Panc1 (cell line): ENCODE data around the gene TXK. TPM values are rescaled to one million over a fixed set of nuclear protein-coding genes. Genes with fewer than 3 reads are reported as not detected.

Experiments
- ATAC-seq: fragments of 200-7000 bp; cut with Tn5 transposase; 2 replicates; pipeline ENCODE4 v1.9.1; 2020; ENCODE audit warnings: mild to moderate bottlenecking, moderate library complexity
- BruUV-seq: library from RNA; stranded (reverse); fragments of 400-500 nt; replicated peaks from 2 replicates; lab custom pipeline; 2021; lab: Mats Ljungman, UMichigan
- CTCF ChIA-PET: fragments of 300-600 bp; sonication (Branson Sonifier 250); formaldehyde crosslinking; loops from one replicate; lab custom pipeline; 2022; ENCODE audit warnings: antibody characterized with exemption; lab: Charles Lee
- POLR2A ChIA-PET: fragments of 300-600 bp; sonication (Branson Sonifier 250); formaldehyde crosslinking; loops from one replicate; lab custom pipeline; 2022; ENCODE audit warnings: antibody characterized with exemption; lab: Charles Lee
- DNase-seq: peaks from one replicate; pipeline ENCODE4 v3.0.0-alpha.2; 2010; ENCODE audit warnings: low read depth, low spot score
- H3K27ac ChIP-seq: 2 replicates; pipeline ENCODE4 v1.5.1; 2011; ENCODE audit warnings: mild to moderate bottlenecking, low read length, inconsistent platforms
- H3K27me3 ChIP-seq: fragments of 200-500 bp; sonication (Bioruptor generic); 2 replicates; pipeline ENCODE4 v1.6.0; 2014; ENCODE audit warnings: low read length, inconsistent platforms; ENCODE audit not compliant: control insufficient read depth, insufficient read depth
- H3K36me3 ChIP-seq: fragments of 200-500 bp; sonication (Bioruptor generic); 2 replicates; pipeline ENCODE4 v1.5.1; 2014; ENCODE audit warnings: inconsistent platforms, mild to moderate bottlenecking, low read length, moderate library complexity; ENCODE audit not compliant: control insufficient read depth, insufficient read depth
- H3K4me1 ChIP-seq: 2 replicates; pipeline ENCODE4 v1.5.1; 2011; ENCODE audit warnings: inconsistent platforms, mild to moderate bottlenecking, low read length, moderate library complexity; ENCODE audit not compliant: control insufficient read depth, insufficient read depth
- H3K4me3 ChIP-seq, 2 experiments: 2 replicates each; pipeline ENCODE4 v1.5.1; 2011 to 2012; ENCODE audit warnings: low read depth in 2 of 2, low read length in 2 of 2, mild to moderate bottlenecking in 2 of 2, inconsistent platforms in 1 of 2, moderate library complexity in 1 of 2
- H3K9me3 ChIP-seq: fragments of 200-500 bp; sonication (Bioruptor generic); 2 replicates; pipeline ENCODE4 v1.5.1; 2014; ENCODE audit warnings: low read depth, mild to moderate bottlenecking, inconsistent platforms, low read length, moderate library complexity; ENCODE audit not compliant: control insufficient read depth, insufficient read depth
- POLR2AphosphoS5 ChIP-seq: IDR thresholded peaks from 2 replicates; pipeline ENCODE4 v1.6.1; 2012; ENCODE audit warnings: mild to moderate bottlenecking, low read depth, low read length, moderate library complexity
- SIN3A ChIP-seq: IDR thresholded peaks from 2 replicates; pipeline ENCODE4 v1.6.1; 2012; ENCODE audit warnings: low read depth, mild to moderate bottlenecking, low read length, moderate library complexity, borderline replicate concordance; ENCODE audit not compliant: insufficient read depth
- TCF7L2 ChIP-seq: IDR thresholded peaks from 2 replicates; pipeline ENCODE4 v1.6.1; 2011; ENCODE audit warnings: mild to moderate bottlenecking, low read depth, low read length, inconsistent platforms
- in situ Hi-C: cut with HindIII; loops from 2 replicates; pipeline ENCODE4 v1.10.0; 2016; ENCODE audit warnings: low sequenced_read_pairs, low pct_unique_long_range_greater_than_20kb
- intact Hi-C: fragments of 100-400 bp; cut with micrococcal nuclease; formaldehyde crosslinking; loops from one replicate; pipeline ENCODE4 v1.10.0; 2022; ENCODE audit not compliant: unreplicated experiment
- total RNA-seq: library from RNA; stranded (reverse); gene quantifications from one replicate; pipeline ENCODE4 v1.2.1, GENCODE V29; 2021; ENCODE audit not compliant: unreplicated experiment
- TF ChIP-seq, protein P1 (sequence below), 2 experiments: IDR thresholded peaks; 2 replicates each; pipeline ENCODE4 v1.6.1; 2011 to 2012; ENCODE audit warnings: low read depth in 2 of 2, control low read depth in 1 of 2, low read length in 1 of 2, mild to moderate bottlenecking in 1 of 2, moderate library complexity in 1 of 2; ENCODE audit not compliant: insufficient read depth in 1 of 2
- TF ChIP-seq, protein P2 (sequence below): fragments of 450-650 bp; IDR thresholded peaks from 2 replicates; pipeline ENCODE4 v1.5.1; 2017; ENCODE audit warnings: mild to moderate bottlenecking

Gene TXK
- total RNA-seq, 1 experiment from 2014 or later: 0.26 TPM

DNA sequence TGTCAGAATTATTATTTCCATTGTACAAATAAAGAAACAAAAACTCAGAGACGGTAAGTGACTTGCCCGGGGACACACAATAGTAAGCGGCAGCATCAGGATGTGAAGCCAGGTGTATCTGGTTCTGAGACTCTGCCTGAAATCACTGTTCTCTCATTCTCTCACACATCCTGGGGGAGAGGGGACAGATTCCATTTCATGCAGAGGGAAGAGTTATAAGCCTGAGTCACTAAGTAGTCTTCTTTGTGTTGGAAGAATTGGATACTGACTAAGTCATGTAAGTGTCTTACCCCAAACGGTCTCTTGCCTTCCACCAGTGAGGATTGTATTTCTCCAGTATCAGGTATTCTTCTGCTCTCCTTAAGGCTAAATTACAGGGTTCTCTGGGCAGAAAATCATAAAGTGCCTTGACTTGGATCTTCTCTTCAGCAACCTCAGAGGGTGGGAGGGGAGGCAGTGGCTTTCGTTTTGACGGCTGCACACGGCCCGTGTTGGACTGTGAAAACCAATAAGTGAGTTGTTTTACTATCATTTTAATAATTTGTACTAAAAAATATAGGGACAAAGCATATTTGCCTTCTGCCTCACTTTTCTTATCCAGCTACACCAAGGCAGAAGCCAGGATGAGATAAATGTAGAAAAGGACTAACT lies 21.9 kb downstream of the TXK start:
- Histone ChIP-seq H3K4me1 (no peaks in the 10 kb centered on the region), H3K9me3 (no peaks in the 10 kb centered on the region), H3K36me3 (no peaks in the 10 kb centered on the region), H3K27me3 (no peaks in the 10 kb centered on the region), H3K27ac (no peak overlapping the region), H3K4me3 (no peak overlapping the region)
- in situ Hi-C loops: no loop called here
- DNase-seq (no peak), ATAC-seq (no peak)
- no peak for TF ChIP-seq POLR2AphosphoS5
- TF ChIP-seq, protein P1, sequence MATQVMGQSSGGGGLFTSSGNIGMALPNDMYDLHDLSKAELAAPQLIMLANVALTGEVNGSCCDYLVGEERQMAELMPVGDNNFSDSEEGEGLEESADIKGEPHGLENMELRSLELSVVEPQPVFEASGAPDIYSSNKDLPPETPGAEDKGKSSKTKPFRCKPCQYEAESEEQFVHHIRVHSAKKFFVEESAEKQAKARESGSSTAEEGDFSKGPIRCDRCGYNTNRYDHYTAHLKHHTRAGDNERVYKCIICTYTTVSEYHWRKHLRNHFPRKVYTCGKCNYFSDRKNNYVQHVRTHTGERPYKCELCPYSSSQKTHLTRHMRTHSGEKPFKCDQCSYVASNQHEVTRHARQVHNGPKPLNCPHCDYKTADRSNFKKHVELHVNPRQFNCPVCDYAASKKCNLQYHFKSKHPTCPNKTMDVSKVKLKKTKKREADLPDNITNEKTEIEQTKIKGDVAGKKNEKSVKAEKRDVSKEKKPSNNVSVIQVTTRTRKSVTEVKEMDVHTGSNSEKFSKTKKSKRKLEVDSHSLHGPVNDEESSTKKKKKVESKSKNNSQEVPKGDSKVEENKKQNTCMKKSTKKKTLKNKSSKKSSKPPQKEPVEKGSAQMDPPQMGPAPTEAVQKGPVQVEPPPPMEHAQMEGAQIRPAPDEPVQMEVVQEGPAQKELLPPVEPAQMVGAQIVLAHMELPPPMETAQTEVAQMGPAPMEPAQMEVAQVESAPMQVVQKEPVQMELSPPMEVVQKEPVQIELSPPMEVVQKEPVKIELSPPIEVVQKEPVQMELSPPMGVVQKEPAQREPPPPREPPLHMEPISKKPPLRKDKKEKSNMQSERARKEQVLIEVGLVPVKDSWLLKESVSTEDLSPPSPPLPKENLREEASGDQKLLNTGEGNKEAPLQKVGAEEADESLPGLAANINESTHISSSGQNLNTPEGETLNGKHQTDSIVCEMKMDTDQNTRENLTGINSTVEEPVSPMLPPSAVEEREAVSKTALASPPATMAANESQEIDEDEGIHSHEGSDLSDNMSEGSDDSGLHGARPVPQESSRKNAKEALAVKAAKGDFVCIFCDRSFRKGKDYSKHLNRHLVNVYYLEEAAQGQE (IDR thresholded peaks at IDR 0.05; ENCODE audit: insufficient read depth in 1 of 2, low read depth in 2 of 2, low read length in 1 of 2): no peak
- no peak for TF ChIP-seq TCF7L2
- TF ChIP-seq, protein P2, sequence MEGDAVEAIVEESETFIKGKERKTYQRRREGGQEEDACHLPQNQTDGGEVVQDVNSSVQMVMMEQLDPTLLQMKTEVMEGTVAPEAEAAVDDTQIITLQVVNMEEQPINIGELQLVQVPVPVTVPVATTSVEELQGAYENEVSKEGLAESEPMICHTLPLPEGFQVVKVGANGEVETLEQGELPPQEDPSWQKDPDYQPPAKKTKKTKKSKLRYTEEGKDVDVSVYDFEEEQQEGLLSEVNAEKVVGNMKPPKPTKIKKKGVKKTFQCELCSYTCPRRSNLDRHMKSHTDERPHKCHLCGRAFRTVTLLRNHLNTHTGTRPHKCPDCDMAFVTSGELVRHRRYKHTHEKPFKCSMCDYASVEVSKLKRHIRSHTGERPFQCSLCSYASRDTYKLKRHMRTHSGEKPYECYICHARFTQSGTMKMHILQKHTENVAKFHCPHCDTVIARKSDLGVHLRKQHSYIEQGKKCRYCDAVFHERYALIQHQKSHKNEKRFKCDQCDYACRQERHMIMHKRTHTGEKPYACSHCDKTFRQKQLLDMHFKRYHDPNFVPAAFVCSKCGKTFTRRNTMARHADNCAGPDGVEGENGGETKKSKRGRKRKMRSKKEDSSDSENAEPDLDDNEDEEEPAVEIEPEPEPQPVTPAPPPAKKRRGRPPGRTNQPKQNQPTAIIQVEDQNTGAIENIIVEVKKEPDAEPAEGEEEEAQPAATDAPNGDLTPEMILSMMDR: no peak
- no peak for TF ChIP-seq SIN3A
- CTCF ChIA-PET: no interaction called here
- no TSS peak for BruUV-seq
- intact Hi-C loops: no loop called here
- POLR2A ChIA-PET: no interaction called here

DNA sequence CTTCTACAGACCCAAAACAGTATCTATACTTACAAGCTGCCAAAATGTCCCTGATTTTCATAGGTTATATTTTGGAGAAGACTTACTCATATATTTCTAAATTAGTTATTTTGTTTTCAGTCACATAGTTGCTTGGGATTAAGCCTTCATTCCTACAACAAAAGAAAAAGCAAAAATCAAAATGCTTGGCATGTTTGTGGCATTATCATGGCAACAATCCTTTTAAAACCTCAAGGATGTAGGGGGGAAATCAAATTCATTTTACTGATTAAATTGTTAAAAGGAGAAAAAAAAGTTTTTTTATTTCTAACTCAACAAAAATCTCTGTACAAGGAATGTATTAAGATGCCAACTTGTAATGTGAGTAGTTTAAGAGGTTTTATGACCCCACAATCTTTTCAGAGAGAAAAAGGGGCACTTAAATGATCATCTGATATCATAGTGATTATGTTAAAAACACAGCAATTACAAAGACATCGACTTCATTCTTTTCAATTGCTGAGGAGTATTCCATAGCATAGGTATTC lies 23.5 kb downstream of the TXK start:
- no TSS peak for BruUV-seq
- H3K4me3 ChIP-seq: no peak overlapping the region
- H3K27me3 ChIP-seq: no peaks in the 10 kb centered on the region
- intact Hi-C loops (no loop called here), in situ Hi-C loops (no loop called here)
- CTCF ChIA-PET: interaction anchor here (0.6 kb wide), 1 partner anchor 181 kb away, joined by 3 read pairs; no protein-coding TSS in a partner anchor
- TF ChIP-seq TCF7L2 (no peak), SIN3A (no peak), POLR2AphosphoS5 (no peak)
- TF ChIP-seq, protein P1 (IDR thresholded peaks at IDR 0.05; ENCODE audit: insufficient read depth in 1 of 2, low read depth in 2 of 2, low read length in 1 of 2): no peak
- TF ChIP-seq, protein P2: no peak
- ATAC-seq (no peak), DNase-seq (no peak)
- H3K4me1 ChIP-seq: no peaks in the 10 kb centered on the region
- no peaks in the 10 kb centered on the region for H3K9me3 ChIP-seq
- H3K36me3 ChIP-seq: no peaks in the 10 kb centered on the region
- POLR2A ChIA-PET: no interaction called here
- H3K27ac ChIP-seq: no peak overlapping the region
